Fibroblast of mammary gland (primary cell): ENCODE results near the gene ZNF215.

Experiments used
- DNase-seq: peaks from one replicate; pipeline ENCODE4 v3.0.0-alpha.2; 2010; ENCODE audit warnings: low read depth
- H3K4me3 ChIP-seq: 2 replicates; pipeline ENCODE4 v1.5.1; 2011; ENCODE audit warnings: low read depth, mild to moderate bottlenecking, low read length, moderate library complexity; ENCODE audit not compliant: control insufficient read depth
- CTCF ChIP-seq: conservative IDR thresholded peaks from 2 replicates; pipeline ENCODE4 v1.5.1; 2011; ENCODE audit warnings: low read depth, low read length, inconsistent platforms; ENCODE audit not compliant: control insufficient read depth, insufficient read depth

Gene ZNF215

DNA sequence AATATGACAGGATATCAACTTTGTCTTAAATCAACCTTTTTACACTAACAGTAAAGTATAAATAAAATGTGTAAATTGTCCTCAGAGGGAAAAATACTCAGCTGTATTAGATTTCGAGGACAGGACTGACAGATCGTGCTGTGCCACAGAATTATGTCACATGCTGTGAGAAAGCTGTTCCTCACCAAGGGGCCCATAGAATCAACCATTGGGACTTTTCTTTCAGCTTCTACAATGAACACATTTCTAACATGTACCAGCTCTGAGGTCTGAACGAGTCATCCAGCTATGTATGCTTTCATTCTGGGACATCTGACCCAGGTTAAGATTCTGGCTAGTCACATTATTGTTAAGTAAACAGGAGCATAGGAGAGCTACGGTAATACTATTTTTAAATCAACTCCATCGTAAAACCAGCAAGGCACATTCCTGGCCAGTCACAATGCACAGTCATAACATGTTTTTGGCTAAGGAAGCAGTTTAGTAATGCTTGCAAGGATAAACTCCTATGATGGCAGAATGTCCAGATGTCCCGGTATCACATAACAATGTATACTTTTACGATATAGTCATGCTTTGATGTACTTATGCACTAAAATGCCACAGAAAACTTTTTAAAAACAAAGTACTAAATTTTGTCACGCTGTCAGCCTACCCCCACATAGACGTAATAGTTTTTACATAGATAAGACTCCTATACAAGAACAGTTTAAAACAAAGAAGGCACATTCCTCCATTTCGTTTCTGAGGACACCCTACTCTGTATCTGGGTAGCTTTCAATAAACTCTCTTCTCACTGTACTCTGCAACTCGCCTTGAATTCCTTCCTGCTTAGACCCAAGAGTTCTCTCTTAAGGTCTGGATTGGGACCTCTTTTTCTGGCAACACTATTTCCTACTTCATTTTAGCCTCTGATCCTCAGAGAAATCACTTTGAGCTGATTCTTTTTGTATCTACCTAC, 66.5 kb downstream of the ZNF215 start:
- peak; percentile 95 for DNase-seq
- no peak for TF ChIP-seq CTCF
- H3K4me3 ChIP-seq = no peak overlapping the region

GRCh38 chr11:6995703-6996102, 69.5 kb downstream of the ZNF215 start:
- H3K4me3 ChIP-seq = no peak overlapping the region
- DNase-seq = peak; percentile 2
- TF ChIP-seq CTCF = peak; percentile 3

DNA sequence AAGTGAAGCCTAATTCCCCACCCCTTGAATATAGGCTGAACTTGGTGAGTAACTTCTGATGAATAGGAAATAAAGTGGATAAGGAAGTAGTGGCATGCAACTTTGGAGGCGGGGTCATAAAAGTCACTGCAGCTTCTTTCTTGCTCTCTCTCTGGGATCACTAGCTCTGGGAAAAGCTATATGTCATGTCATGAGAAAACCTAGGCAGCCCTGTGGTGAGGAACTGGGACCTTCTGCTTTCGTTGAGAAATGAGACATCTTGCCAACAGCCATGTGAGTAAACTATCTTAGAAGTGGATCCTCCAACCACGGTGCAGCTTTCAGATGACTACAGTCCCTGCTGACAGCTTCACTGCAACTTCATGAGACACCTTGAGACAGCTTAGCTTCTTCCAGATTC, 78.3 kb downstream of the ZNF215 start:
- H3K4me3 ChIP-seq = no peak overlapping the region
- DNase-seq = peak; percentile 95
- TF ChIP-seq CTCF = no peak
